Liver (tissue), 9 donors: ENCODE measurements around the gene SPHK1. TPM values are rescaled to one million over a fixed set of nuclear protein-coding genes. Genes with fewer than 3 reads are reported as not detected.

ENCODE experiments used
- DNase-seq: peaks from one replicate; pipeline ENCODE4 v3.0.0-alpha.2; 2017; ENCODE audit warnings: low spot score
- H3K27ac ChIP-seq, 2 donors: one replicate each; pipeline ENCODE4 v1.7.0; 2013; ENCODE audit warnings: inconsistent platforms in 2 of 2, low read length in 2 of 2, control low read depth in 1 of 2, low read depth in 1 of 2, mild to moderate bottlenecking in 1 of 2
- H3K27me3 ChIP-seq, 4 donors: one replicate each; pipeline versions ENCODE4 v1.6.1 to v1.7.0; 2013; ENCODE audit warnings: low read length in 3 of 4, inconsistent platforms in 1 of 4, mild to moderate bottlenecking in 1 of 4, moderate library complexity in 1 of 4; ENCODE audit not compliant: control insufficient read depth in 4 of 4, insufficient read depth in 4 of 4
- H3K36me3 ChIP-seq, 4 donors: one replicate each; pipeline versions ENCODE4 v1.6.1 to v1.7.0; 2013; ENCODE audit warnings: low read length in 3 of 4, mild to moderate bottlenecking in 3 of 4, low read depth in 1 of 4, moderate library complexity in 1 of 4; ENCODE audit not compliant: control insufficient read depth in 4 of 4, insufficient read depth in 3 of 4
- H3K4me1 ChIP-seq, 4 donors: one replicate each; pipeline versions ENCODE4 v1.6.1 to v1.7.0; 2013; ENCODE audit warnings: low read length in 3 of 4, mild to moderate bottlenecking in 3 of 4, moderate library complexity in 1 of 4; ENCODE audit not compliant: control insufficient read depth in 4 of 4, insufficient read depth in 4 of 4
- H3K4me3 ChIP-seq, 3 donors: one replicate each; pipeline versions ENCODE4 v1.6.1 to v1.7.0; 2013; ENCODE audit warnings: low read length in 3 of 3, control low read depth in 1 of 3, low read depth in 1 of 3, mild to moderate bottlenecking in 1 of 3
- H3K9ac ChIP-seq, 2 donors: one replicate each; pipeline ENCODE4 v1.7.0; 2013; ENCODE audit warnings: low read length in 2 of 2, mild to moderate bottlenecking in 2 of 2, moderate library complexity in 2 of 2, control low read depth in 1 of 2, low read depth in 1 of 2
- H3K9me3 ChIP-seq, 4 donors: one replicate each; pipeline versions ENCODE4 v1.6.1 to v1.7.0; 2013; ENCODE audit warnings: low read length in 3 of 4; ENCODE audit not compliant: control insufficient read depth in 4 of 4
- ATF3 ChIP-seq: IDR thresholded peaks from 2 replicates; pipeline ENCODE4 v1.6.1; 2016; ENCODE audit warnings: antibody characterized with exemption
- CTCF ChIP-seq: fragments of 150-350 bp; IDR thresholded peaks from 2 replicates; pipeline ENCODE4 v1.5.1; 2017; ENCODE audit warnings: improper control_type of control experiment, low read depth, low read length; ENCODE audit not compliant: missing input control
- EGR1 ChIP-seq, 2 donors: IDR thresholded peaks; 2 replicates each; pipeline ENCODE4 v1.6.1; 2016 to 2018; ENCODE audit warnings: antibody characterized with exemption in 2 of 2, low read depth in 2 of 2
- FOXA1 ChIP-seq: IDR thresholded peaks from 2 replicates; pipeline ENCODE4 v1.6.1; 2016; ENCODE audit warnings: antibody characterized with exemption
- FOXA2 ChIP-seq: IDR thresholded peaks from 2 replicates; pipeline ENCODE4 v1.6.1; 2016; ENCODE audit warnings: antibody characterized with exemption
- GABPA ChIP-seq, 2 donors: IDR thresholded peaks in 1 of 2; conservative IDR thresholded peaks in 1 of 2; 2 replicates each; pipeline ENCODE4 v1.6.1; 2016; ENCODE audit warnings: antibody characterized with exemption in 2 of 2, mild to moderate bottlenecking in 1 of 2, moderate library complexity in 1 of 2
- HNF4A ChIP-seq, 2 donors: conservative IDR thresholded peaks; 2 replicates each; pipeline ENCODE4 v1.6.1; 2016; ENCODE audit warnings: antibody characterized with exemption in 2 of 2, mild to moderate bottlenecking in 2 of 2
- HNF4G ChIP-seq: IDR thresholded peaks from 2 replicates; pipeline ENCODE4 v1.6.1; 2016; ENCODE audit warnings: antibody characterized with exemption
- JUND ChIP-seq, 2 donors: IDR thresholded peaks; 2 replicates each; pipeline ENCODE4 v1.6.1; 2016; ENCODE audit warnings: antibody characterized with exemption in 2 of 2
- NR2F2 ChIP-seq: IDR thresholded peaks from 2 replicates; pipeline ENCODE4 v1.6.1; 2016; ENCODE audit warnings: antibody characterized with exemption
- RAD21 ChIP-seq, 2 donors: IDR thresholded peaks; 2 replicates each; pipeline ENCODE4 v1.6.1; 2016; ENCODE audit warnings: antibody characterized with exemption in 2 of 2, mild to moderate bottlenecking in 2 of 2
- REST ChIP-seq: IDR thresholded peaks from 2 replicates; pipeline ENCODE4 v1.6.1; 2016; ENCODE audit warnings: antibody characterized with exemption, mild to moderate bottlenecking
- RXRA ChIP-seq, 2 donors: IDR thresholded peaks; 2 replicates each; pipeline ENCODE4 v1.6.1; 2017 to 2018; ENCODE audit warnings: antibody characterized with exemption in 2 of 2, mild to moderate bottlenecking in 1 of 2
- SP1 ChIP-seq: IDR thresholded peaks from 2 replicates; pipeline ENCODE4 v1.6.1; 2018; ENCODE audit warnings: antibody characterized with exemption, mild to moderate bottlenecking
- TAF1 ChIP-seq: conservative IDR thresholded peaks from 2 replicates; pipeline ENCODE4 v1.6.1; 2016; ENCODE audit warnings: antibody characterized with exemption, mild to moderate bottlenecking
- YY1 ChIP-seq: IDR thresholded peaks from 2 replicates; pipeline ENCODE4 v1.6.1; 2016; ENCODE audit warnings: antibody characterized with exemption, mild to moderate bottlenecking
- ZBTB33 ChIP-seq: IDR thresholded peaks from 2 replicates; pipeline ENCODE4 v1.6.1; 2016; ENCODE audit warnings: antibody characterized with exemption
- WGBS: extraction: QIAGEN DNeasy Blood & Tissue Kit; methylation state at CpG from one replicate; pipeline ENCODE4 v1.1.7; 2013; 5-methylcytosine and 5-hydroxymethylcytosine counted together
- polyA plus RNA-seq, 2 donors: library from polyadenylated mRNA; stranded (reverse) in 1 of 2; unstranded in 1 of 2; fragments of 200-250 nt in 1 of 2; fragments of >200 nt in 1 of 2; fragmentation: Nextera tagmentation in 1 of 2; extraction: Ambion mirVana in 1 of 2; gene quantifications; one replicate each; pipeline versions ENCODE4 v1.2.1 to v1.2.3, GENCODE V29; 2013 to 2015
- total RNA-seq, 2 donors: library from RNA; depleted of rRNA; stranded (reverse); fragments of >200 nt; gene quantifications; one replicate each; pipeline ENCODE4 v1.2.3, GENCODE V29; 2014
- donor health status: healthy.
- donor health status: healthy.
- donor health status: healthy.
- donor health status: healthy.
- donor health status: healthy.

Gene SPHK1
- total and polyA plus RNA-seq, 4 donors: 0.89 to 11.4 (median 1.1) TPM

GRCh38 chr17:76354747-76355310 lies 29.6 kb upstream of the SPHK1 start:
- Histone ChIP-seq H3K36me3 (no peaks in the 10 kb centered on the region), H3K4me1 (peaks cover 4 to 22% (median 18%) of the 10 kb centered on the region in 4 donors), H3K4me3 (no peak overlapping the region), H3K27me3 (no peaks in the 10 kb centered on the region), H3K9me3 (no peaks in the 10 kb centered on the region), H3K27ac (no peak overlapping the region), H3K9ac (no peak overlapping the region)
- DNase-seq: peak; percentile 51
- 68% methylated on average over 13 of the region's 13 CpGs for WGBS
- no peak for TF ChIP-seq ZBTB33
- no peak for TF ChIP-seq FOXA2
- no peak for TF ChIP-seq CTCF
- TF ChIP-seq GABPA (IDR thresholded peaks at IDR 0.05 in 1 of 2, conservative IDR thresholded peaks at IDR 0.05 in 1 of 2): no peak
- TF ChIP-seq FOXA1: no peak
- TF ChIP-seq HNF4A (conservative IDR thresholded peaks at IDR 0.05): no peak
- TF ChIP-seq SP1: no peak
- no peak for TF ChIP-seq RXRA (IDR thresholded peaks at IDR 0.05)
- no peak for TF ChIP-seq JUND (IDR thresholded peaks at IDR 0.05)
- TF ChIP-seq RAD21 (IDR thresholded peaks at IDR 0.05): no peak
- no peak for TF ChIP-seq REST
- no peak for TF ChIP-seq EGR1 (IDR thresholded peaks at IDR 0.05; ENCODE audit: low read depth in 2 of 2)
- TF ChIP-seq TAF1: no peak

GRCh38 chr17:76356803-76357456 lies 27.5 kb upstream of the SPHK1 start:
- no peak for DNase-seq
- 77% methylated on average over 12 of the region's 12 CpGs for WGBS
- no peak overlapping the region for H3K9ac ChIP-seq
- TF ChIP-seq RAD21 (IDR thresholded peaks at IDR 0.05) (no peak), ATF3 (no peak), SP1 (no peak), REST (no peak), FOXA2 (no peak), HNF4A (conservative IDR thresholded peaks at IDR 0.05) (no peak), HNF4G (no peak), NR2F2 (no peak), JUND (IDR thresholded peaks at IDR 0.05) (no peak), YY1 (no peak), RXRA (IDR thresholded peaks at IDR 0.05) (no peak), EGR1 (IDR thresholded peaks at IDR 0.05; ENCODE audit: low read depth in 2 of 2) (no peak), CTCF (no peak)

More at GRCh38 chr17:76356803-76357456, 27.5 kb upstream of the SPHK1 start:
- H3K9me3 ChIP-seq: no peaks in the 10 kb centered on the region
- no peak overlapping the region for H3K27ac ChIP-seq
- peaks cover 0 to 10% (median 8%) of the 10 kb centered on the region in 4 donors for H3K4me1 ChIP-seq
- no peaks in the 10 kb centered on the region for H3K27me3 ChIP-seq
- H3K36me3 ChIP-seq: no peaks in the 10 kb centered on the region
- no peak overlapping the region for H3K4me3 ChIP-seq
